PC-9 (cell line): ENCODE data around the gene CHML.

Experiments
- EZH2 ChIP-seq: fragments of 200-600 bp; sonication (generic); IDR thresholded peaks from 2 replicates; pipeline ENCODE4 v1.8.0; 2017; ENCODE audit warnings: antibody characterized with exemption, low read depth
- TF ChIP-seq, protein P1 (sequence below): fragments of 200-600 bp; sonication (generic); conservative IDR thresholded peaks from 2 replicates; pipeline ENCODE4 v1.6.1; 2017; ENCODE audit warnings: mixed run types, antibody characterized with exemption, mild to moderate bottlenecking, moderate library complexity

DNA sequence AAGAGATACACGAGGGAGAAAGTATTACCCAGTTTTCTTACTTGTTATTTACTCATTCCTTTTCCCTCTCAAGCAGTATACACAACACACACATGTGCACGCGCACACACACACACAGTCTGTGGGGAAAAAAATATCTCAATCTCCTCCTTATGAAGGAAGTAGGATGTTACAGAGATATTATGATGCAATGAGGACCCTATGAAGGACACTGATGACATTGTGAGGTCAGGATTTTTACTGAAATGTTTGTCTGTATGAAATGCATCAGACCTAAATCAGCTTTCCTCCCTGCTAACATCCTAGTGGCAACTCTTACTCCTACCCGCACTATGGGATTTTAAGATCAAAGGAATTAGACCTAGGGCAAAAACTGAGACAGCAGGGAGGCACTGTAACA, 11.8 kb upstream of the CHML start, which contains the start of gene WDR64:
- TF ChIP-seq, protein P1, sequence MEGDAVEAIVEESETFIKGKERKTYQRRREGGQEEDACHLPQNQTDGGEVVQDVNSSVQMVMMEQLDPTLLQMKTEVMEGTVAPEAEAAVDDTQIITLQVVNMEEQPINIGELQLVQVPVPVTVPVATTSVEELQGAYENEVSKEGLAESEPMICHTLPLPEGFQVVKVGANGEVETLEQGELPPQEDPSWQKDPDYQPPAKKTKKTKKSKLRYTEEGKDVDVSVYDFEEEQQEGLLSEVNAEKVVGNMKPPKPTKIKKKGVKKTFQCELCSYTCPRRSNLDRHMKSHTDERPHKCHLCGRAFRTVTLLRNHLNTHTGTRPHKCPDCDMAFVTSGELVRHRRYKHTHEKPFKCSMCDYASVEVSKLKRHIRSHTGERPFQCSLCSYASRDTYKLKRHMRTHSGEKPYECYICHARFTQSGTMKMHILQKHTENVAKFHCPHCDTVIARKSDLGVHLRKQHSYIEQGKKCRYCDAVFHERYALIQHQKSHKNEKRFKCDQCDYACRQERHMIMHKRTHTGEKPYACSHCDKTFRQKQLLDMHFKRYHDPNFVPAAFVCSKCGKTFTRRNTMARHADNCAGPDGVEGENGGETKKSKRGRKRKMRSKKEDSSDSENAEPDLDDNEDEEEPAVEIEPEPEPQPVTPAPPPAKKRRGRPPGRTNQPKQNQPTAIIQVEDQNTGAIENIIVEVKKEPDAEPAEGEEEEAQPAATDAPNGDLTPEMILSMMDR, result no peak
- TF ChIP-seq EZH2, result no peak
